Epidermal melanocyte (primary cell): ENCODE measurements around the gene MFAP1.
A peak's percentile ranks its signal among the peaks of the same experiment; 100 is the strongest.
"Not testable (repeated sequence)": the region's sequence is repeated elsewhere in the genome, so short reads cannot be mapped to it uniquely, and the experiment has no call there.

Experiments
- DNase-seq: peaks from one replicate; pipeline ENCODE4 v3.0.0; 2011; ENCODE audit warnings: low spot score; ENCODE audit not compliant: insufficient read length

MFAP1 gene

DNA sequence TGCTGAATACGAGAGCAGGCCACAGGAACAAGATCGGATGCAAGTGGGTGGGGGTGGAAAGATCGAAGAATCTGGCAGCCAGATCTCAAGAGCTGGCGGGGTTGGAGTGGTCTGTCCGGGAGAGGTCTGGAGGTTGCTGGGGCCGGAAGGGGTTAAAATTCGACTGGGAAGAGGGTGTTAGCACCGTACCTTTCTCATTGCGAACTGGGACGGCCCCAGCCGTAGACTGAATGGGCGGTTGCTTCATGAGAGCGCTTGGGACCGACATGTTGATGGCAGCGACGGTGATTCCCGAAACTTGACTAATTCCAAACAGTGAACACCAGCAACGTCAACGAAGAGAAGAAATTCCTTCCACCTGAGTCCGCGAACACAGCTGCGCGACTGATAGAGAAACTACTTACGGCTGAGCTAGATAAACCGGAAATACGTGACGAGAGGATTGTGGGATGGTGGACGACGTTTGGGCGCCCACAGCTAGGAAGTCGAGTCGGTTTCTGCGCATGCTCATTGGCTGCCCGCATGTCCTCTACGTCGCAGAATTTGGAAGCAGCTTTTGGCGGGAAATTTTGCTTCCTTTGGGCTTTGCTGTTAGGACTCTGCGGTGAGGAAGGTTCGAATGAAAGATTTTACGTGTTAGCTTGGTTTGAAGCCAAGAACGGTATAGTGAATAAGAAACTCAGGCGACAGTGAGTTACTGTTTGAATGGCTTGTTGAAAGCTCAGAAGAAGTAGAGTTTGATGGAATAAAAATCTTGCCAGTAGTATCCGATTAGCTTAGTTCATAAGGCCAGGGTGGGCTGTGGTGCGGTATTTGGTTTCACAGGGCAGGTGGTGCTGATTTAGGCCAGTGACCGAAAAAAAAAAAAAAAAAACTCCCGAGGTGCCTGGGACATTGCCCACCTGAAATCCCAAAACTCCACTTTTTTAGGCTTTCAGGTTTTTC is at the start of gene MFAP1:
MFAP1 (minus strand) TSS at position 389 of the 945 bp plus-strand sequence; CDS start at position 268, 121 bp downstream.
- DNase-seq, result peak; percentile 96

DNA sequence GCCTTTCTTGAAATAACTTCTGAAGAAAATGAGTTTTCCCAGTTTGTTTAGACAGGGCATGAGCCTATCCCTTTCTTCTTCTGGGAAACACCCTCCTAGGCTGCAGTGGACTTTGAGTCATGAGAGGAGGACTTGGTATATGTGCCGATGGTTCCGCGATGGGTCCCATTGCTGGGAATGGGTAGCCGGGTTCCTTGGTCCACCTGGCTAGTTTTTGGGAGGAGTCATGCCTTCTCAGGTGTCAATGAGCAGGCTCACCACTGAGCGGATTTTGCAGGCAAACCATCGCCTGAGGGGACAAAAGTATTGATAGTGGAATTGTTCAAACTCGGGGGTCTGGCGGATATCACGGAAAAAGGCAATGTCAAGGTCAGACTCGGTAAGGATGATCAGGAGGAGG is 49.2 kb upstream of the MFAP1 start:
- DNase-seq, result no peak

DNA sequence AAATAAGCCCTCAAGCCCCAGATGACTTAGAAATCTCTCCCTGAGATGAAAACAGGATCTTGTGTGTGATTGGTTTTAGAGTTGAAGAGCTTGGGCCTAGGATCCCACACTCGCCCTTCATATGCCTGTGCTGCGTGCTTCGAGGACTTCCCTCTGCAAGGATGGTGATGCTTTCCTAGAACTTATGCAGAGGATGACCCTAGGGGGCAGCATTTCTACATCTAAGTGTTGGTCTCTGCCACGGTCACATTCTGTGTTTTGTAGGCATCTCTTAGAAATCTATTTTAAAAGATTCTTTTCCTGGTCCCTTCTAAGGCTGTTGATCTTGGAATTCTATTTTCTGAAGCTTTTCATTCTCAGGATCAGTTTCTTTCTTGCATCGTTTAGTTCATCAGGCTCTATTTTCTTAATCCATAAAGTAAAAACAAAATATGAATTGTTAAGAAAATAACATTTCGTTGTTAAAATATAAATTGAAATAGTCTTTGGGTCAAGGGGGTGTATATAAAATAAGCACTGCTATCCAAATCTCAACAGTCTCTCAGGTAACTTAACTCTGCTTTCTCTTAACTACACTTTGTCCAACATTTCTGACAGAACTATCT is 48.0 kb upstream of the MFAP1 start:
- DNase-seq, result peak; percentile 75

DNA sequence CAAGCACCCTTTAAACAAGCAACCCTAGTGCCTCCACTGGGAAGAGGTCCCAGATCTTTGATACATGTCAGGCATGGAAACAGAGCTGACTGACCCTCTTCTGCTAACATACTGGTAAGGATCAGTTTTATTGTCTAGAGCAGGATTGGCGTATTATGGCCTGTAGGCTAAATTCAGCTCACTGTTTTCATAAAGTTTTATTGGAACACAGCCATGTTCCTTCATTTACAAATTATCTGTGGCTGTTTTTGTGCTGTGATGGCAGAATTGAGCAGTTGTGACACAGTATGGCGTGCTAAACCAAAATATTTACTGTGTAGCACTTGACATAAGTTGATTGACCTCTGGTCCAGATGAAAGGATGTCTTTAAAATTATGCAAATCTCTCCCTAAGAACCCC is 47.3 kb upstream of the MFAP1 start:
- DNase-seq, result no peak

GRCh38 chr15:43868406-43868805 is 43.9 kb upstream of the MFAP1 start:
- no peak for DNase-seq

DNA sequence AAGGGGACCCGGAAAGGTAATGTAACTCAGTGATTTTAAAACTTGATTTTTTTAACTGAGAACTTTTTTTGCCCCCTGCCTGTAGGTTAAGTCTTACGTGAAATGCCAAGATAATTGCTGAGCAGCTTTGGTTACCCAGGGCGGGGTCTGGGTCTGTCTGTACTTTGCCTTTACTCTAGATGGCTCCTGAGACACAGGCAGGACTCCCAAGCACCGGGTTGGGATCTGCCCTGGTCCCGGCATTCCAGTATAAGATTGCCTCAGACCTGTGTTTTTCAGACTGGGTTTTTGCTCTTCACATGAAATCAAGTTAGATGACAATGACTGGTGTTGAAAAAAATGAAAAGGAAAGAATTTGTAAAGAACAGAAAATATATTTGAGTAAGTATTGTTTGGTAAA is 42.6 kb upstream of the MFAP1 start:
- DNase-seq, result no peak

DNA sequence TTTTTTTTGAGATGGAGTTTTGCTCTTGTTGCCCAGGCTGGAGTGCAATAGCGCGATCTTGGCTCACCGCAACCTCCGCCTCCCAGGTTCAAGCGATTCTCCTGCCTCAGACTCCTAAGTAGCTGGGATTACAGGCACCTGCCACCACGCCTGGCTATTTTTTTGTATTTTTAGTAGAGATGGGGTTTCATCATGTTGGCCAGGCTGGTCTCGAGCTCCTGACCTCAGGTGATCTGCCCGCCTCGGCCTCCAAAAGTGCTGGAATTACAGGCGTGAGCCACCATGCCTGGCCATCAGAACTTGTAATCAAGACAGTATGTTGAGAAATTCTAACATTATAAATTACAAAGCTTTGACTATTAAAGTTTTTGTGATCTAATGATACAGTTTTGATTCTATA is 42.1 kb upstream of the MFAP1 start:
- not testable (repeated sequence) for DNase-seq

GRCh38 chr15:43859546-43859945 is 35.1 kb upstream of the MFAP1 start:
- DNase-seq, result no peak

GRCh38 chr15:43854801-43855200 is 30.3 kb upstream of the MFAP1 start:
- no peak for DNase-seq

DNA sequence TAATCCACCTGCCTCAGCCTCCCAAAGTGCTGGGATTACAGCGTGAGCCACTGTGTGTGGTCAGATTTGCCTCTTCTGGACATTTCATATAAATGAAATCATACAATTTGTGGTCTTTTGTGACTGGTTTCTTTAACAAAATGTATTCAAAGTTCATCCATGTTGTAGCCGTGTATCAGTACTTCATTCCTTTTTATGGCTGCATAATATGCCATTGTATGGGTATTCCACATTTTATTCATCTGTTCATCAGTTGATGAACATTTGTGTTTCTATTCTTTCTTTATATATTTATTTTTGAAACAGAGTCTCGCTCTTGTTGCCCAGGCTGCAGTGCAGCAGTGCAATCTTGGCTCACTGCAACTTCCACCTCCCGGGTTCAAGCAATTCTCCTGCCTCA is 28.1 kb upstream of the MFAP1 start:
- no peak for DNase-seq

- DNase-seq, result no peak
Observed at GRCh38 chr15:43851251-43851650, 26.8 kb upstream of the MFAP1 start.

DNA sequence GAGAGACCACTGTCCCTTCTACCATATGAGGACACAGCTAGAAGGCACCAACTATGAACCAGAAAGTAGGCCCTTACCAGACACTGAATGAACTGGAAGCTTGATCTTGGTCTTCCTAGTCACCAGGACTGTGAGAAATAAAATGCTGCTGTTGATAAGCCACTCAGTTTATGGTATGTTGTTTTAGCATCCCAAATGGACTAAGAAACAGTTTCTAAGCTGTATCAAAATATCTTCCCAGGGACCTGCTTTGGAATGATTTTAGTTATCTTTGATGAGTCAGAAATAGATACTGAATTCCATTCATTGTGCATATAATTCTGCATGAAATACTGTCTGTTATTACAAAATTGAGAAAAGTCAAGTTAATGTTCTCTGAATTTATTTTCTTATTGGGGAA is 20.9 kb upstream of the MFAP1 start:
- no peak for DNase-seq

DNA sequence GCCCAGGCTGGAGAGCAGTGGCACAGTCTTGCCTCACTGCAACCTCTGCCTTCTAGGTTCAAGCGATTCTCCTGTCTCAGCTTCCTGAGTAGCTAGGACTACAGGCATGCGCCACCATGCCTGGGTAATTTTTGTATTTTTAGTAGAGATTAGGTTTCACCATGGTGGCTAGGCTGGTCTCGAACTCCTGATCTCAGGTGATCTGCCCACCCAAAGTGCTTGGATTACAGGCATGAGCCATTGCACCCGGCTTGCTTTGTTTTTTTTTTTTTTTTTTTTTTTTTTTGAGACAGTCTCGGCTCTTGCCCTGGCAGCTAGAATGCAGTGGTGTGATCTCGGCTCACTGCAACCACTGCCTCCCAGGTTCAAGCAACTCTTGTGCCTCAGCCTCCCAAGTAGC is 8.0 kb upstream of the MFAP1 start:
- DNase-seq, result not testable (repeated sequence)

DNA sequence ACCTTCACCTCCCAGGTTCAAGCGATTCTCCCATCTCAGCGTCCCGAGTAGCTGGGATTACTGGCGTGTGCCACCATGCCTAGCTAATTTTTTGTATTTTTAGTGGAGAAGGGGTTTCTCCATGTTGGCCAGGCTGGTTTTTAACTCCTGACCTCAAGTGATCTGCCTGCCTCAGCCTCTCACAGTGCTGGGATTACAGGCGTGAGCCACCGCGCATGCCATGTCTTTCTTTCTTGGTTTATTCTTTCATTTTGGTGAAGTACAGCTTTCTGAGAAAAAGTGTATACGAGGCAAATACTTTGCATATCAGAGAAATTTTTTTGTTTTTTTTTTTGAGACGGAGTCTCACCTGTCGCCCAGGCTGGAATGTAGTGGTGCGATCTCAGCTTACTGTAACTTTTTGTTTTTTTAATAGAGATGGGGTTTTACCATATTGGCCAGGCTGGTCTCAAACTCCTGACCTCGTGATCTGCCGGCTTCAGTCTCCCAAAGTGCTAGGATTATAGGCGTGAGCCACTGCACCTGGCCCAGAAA is 7.1 kb upstream of the MFAP1 start:
- DNase-seq, result not testable (repeated sequence)

DNA sequence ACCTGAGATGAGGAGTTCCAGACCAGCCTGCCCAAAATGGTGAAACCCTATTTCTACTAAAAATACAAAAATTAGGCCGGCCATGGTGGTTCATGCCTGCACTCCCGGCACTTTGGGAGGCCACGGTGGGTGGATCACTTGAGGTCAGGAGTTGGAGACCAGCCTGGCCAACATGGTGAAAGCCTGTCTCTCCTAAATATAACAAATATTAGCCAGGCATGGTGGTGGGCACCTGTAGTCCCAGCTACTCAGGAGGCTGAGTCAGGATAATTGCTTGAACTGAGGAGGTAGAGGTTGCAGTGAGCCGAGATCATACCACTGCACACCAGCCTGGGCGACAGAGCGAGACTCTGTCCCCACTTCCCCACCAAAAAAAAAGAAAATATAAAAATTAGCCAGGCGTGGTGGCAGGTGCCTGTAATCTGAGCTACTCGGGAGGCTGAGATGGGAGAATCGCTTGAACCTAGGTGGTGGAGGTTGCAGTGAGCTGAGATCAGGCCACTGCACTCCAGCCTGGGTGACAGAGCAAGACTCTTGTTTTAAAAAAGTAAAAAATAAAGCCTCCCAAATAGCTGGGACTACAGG is 6.3 kb upstream of the MFAP1 start:
- DNase-seq, result not testable (repeated sequence)

DNA sequence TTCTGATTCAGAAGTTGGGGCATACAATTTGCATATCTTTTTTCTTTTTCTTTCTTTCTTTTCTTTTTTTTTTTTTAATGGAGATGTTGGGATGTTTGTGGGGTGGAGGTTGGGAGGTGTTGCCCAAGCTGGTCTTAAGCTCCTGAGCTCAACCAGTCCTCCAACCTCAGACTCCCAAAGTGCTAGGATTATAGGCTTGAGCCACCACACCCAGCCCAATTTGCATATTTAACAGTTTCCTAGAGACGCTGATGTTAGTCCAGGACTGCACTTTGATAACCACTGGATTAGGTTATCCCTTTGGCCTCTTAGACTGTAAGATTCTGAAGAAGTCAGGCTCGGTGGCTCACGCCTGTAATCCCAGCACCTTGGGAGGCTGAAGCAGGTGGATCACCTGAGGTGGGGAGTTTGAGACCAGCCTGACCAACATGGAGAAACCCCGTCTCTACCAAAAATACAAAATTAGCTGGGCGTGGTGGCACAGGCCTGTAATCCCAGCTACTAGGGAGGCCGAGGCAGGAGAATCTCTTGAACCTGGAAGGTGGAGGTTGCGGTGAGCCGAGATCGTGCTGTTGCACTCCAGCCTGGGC is 5.6 kb upstream of the MFAP1 start:
- not testable (repeated sequence) for DNase-seq

GRCh38 chr15:43828061-43828657 is 3.7 kb upstream of the MFAP1 start:
- no peak for DNase-seq

- peak; percentile 44 for DNase-seq
Observed at GRCh38 chr15:43826508-43827341, 2.2 kb upstream of the MFAP1 start, which contains the start of gene WDR76. Gene WDR76 (plus strand): TSS chr15:43827002. CDS start chr15:43827033, 31 bp downstream.

DNA sequence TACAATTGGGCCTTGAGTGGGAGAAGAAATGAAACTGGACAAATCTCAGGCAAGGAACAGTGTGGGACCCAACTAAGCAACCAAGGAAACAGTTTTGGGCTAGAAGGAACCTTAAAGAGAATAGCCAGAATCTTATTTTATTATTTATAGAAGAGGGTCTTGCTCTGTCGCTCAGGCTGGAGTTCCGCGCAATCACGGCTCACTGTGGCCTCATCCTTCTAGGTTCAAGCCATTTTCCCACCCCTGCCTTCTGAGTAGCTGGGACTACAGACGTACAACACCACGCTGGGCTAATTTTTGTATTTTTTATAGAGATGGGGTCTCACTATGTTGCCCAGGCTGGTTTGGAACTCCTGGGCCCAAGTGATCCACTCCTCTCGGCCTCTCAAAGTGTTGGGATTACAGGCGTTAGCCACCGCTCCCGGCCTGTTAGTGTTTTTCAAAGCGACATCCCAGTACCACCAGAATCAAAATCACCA is 1.6 kb upstream of the MFAP1 start:
- DNase-seq, result no peak

DNA sequence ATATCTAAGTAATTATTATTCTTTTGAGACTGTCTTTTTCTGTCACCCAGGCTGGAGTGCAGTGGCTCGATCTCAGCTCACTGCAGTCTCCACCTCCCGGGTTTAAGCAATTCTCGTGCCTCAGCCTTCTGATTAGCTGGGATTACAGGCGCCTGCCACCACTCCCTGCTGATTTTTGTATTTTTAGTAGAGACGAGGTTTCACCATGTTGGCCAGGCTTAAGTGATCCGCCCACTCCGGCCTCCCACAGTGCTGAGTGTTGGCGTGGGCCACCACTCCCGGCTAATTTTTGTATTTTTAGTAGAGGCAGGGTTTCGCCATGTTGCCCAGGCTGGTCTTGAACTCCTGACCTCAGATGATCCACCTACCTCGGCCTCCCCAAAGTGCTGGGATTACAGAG is 815 bp upstream of the MFAP1 start:
- DNase-seq, result not testable (repeated sequence)
